ENCODE measurements around the gene PACRGL.
A peak's percentile ranks its signal among the peaks of the same experiment; 100 is the strongest.

Gene PACRGL

GRCh38 chr4:20700007-20700761 is at the start of gene PACRGL:
TSS of gene PACRGL (plus strand) at chr4:20700458. CDS start at chr4:20704482, 4,024 bp downstream.
- DNase-seq (ENCODE audit: low spot score), result peak; percentile 97

DNA sequence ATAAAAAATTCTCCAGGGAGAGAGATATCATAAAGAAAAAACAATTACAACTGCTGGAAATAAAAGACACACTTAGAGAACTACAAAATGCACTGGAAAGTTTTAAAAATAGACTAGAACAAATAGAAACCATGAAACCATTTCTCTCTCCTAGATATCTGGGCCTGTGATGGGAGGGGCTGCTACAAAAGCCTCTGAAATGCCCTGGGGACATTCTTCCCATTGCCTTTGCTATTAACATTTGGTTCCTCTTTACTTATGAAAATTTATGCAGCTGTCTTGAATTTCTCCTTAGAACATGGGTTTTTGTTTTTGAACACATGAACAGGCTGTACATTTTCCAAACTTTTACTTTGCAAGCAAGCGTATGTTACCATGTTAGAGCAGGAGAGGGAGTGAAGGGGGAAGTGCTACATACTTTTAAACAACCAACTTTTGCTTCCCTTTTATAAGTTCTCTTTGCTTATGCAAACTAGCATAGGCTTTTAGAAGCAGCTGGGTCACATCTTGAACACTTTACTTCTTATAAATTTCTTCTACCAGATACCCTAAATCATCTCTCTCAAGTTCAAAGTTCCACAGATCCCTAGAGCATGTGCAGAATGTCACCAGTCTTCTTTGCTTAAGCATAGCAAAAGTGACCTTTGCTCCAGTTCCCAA is 47.9 kb upstream of the PACRGL start:
- no peak for DNase-seq (ENCODE audit: low spot score)

GRCh38 chr4:20658456-20658855 is 41.8 kb upstream of the PACRGL start:
- DNase-seq (ENCODE audit: low spot score), result no peak

- no peak for DNase-seq (ENCODE audit: low spot score)
These were observed 37.4 kb upstream of the PACRGL start for GRCh38 chr4:20662851-20663250.

DNA sequence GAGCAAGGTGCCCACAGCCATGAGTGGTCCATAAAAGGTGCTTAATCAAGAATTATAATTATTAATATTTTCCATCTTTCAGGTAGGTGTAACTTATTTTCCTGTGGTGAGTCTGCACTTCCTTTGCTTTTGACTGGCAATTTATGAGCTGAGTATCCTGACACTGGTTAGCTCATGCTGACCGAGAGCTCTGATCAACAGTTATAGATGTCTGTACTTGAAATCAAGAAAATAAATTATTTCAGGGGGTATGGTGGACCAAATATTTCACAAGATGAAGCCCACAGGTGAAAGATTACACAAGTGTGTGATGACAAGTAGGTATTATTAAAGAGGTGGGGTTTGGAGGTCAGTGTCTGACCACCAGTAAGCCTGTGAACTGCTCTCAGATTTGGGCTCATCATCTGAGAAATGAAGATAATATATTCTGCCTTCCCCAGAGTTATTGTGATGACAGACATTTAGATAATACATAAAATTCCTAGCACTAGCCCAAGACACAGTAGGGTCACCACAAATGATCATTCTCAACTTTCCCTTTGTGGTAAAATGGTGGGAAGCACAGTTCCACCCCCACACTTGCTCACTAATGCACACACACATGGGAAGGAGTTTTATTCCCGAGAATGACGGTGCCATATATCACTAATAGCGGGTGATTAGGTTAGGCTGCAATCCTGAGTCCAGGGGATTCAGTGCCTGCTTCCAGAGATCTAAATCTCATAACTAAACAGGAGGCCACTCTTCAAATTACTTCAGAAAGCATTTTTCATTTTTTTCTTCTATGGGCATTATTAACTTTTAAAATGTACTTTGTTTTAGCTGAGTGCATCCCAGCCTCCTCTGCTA is 34.0 kb upstream of the PACRGL start:
- no peak for DNase-seq (ENCODE audit: low spot score)

- no peak for DNase-seq (ENCODE audit: low spot score)
These were observed 28.0 kb upstream of the PACRGL start for GRCh38 chr4:20672262-20672661.

DNA sequence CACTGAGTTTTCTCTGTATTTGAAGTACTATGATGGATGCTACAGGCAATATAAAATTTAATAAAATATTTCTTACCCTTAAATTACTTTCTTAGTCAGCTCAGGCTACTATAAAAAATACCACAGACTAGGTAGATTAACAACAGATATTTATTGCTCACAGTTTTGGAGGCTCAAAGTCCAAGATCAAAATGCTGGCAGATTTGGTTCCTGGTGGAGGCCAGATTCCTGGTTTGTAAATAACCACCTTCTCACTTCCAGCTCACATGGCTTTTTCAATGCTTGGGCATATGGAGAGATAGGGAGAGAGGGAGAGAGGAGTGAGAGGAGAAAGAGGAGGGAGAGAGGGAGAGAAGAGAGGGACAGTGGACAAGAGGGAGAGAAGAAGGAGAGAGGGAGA is 24.5 kb upstream of the PACRGL start:
- DNase-seq (ENCODE audit: low spot score), result no peak

GRCh38 chr4:20676501-20677197 is 23.6 kb upstream of the PACRGL start:
- DNase-seq (ENCODE audit: low spot score), result no peak

- no peak for DNase-seq (ENCODE audit: low spot score)
These were observed 21.9 kb upstream of the PACRGL start for GRCh38 chr4:20678400-20678799.

DNA sequence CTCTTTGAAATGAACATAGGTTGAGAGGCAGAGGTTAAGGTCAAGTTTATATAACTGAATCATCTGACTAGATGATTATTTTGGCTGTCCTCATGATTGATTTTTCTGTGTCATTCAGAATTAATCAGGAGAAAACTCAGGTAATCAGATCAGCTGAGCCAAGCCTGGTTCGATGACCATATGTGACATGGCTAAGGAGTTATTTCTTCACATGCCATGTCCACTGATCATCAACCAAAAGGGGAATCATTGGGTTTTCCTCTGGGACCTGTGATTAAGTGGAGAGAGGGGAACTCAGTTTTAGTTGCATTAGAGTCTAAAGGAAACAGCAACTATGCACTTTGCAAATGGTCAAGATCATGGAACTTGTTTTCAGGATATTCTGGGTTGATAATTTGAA is 20.3 kb upstream of the PACRGL start:
- DNase-seq (ENCODE audit: low spot score), result no peak

GRCh38 chr4:20680736-20681135 is 19.5 kb upstream of the PACRGL start:
- DNase-seq (ENCODE audit: low spot score), result no peak

GRCh38 chr4:20681271-20681670 is 19.0 kb upstream of the PACRGL start:
- no peak for DNase-seq (ENCODE audit: low spot score)

DNA sequence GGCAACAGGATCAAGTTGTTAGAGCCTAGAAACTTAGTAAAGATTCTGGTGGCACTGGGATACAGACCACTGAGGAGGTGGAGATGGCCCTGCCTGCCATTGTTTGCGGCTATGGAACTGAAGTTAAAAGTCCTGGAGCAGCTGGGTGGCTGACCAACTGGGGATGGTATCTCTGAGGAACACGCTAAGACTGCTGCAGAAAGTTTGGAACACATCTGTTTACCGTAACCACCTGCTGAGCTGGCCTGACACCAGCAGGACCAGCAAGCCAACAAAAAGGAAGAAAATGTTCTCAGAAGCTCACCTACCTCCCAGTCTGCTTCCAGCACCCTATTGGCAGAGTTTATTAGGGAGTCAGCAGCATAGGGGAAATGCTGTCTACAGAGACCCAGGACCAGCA is 17.4 kb upstream of the PACRGL start:
- DNase-seq (ENCODE audit: low spot score), result no peak

DNA sequence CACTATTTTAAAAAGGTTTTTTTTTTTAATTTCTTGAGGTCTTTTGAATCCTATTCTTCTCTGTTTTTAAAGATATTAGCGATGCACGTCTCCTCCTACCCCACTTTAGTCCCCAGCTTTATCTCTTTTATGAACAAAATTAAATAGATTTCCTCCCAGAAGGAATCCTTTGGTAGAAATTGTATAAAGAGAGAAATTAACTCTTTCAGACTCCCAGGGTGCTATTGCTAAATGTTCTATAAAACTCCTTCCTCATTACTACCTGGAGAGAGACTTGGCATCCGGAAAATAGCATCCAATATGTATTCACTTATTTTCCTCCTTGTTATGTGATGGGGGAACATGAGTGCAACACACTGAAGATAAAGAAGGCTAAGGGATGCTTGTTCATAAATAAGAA is 16.5 kb upstream of the PACRGL start:
- DNase-seq (ENCODE audit: low spot score), result no peak

- peak; percentile 41 for DNase-seq (ENCODE audit: low spot score)
These were observed 15.2 kb upstream of the PACRGL start for GRCh38 chr4:20684852-20685763.

GRCh38 chr4:20687864-20688263 is 12.4 kb upstream of the PACRGL start:
- DNase-seq (ENCODE audit: low spot score), result peak; percentile 58

DNA sequence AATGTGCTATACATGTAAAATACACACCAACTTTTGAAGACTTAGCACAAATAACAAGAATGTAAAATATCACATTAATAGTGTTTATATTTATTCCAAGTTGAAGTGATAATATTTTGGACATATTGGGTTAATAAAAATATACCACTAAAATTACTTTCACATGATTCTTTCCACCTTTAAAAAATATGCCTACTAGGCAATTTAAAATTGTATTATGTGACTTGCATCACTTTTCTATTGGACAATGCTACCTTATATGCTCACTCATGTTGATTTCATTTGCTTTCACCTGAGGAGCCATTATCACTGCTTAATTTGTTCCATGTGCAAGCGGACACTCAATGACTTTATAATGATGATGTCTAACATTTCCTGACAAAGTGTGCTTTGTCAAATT is 3.4 kb upstream of the PACRGL start:
- no peak for DNase-seq (ENCODE audit: low spot score)

- DNase-seq (ENCODE audit: low spot score), result no peak
These were observed 1.9 kb upstream of the PACRGL start for GRCh38 chr4:20698382-20698781.

DNA sequence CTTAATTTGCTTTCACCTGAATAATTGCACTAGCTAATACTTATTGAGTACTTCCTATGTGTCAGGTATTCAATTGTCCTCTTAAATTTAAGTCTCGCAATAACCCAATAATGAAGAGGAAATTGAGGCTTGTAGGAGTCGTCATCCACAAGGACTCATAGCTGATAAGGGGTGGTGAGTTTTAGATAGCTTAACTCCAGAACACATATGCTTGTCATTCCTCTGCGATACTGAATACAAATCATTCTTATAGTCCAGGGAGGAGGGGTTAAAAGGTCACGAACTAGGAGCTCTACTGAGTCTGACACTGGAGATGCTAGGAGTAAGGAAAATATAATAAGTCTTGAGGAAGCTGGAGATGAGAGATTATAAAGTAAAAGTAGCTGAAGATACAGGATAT is 1.4 kb upstream of the PACRGL start:
- DNase-seq (ENCODE audit: low spot score), result no peak

DNA sequence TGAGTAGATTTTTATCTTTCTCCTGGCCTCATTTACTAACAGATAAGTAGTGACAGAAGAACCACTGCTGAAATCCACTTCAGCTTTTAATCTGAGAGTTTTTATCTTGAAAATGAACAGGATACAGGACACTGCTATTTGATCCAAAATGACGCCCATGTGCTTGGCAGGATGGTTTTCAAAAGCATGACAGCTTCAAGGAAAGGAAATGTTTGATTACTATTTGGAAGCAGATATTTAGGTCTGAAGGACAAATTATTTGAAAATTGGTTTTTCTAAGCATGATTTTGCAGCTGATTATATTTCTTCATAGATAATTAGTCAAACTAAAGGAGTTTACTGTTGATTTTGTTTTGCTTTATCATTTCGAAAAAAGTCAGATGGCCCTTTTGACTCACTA is 11.1 kb downstream of the PACRGL start:
- no peak for DNase-seq (ENCODE audit: low spot score)

GRCh38 chr4:20723019-20723418 is 22.8 kb downstream of the PACRGL start:
- peak; percentile 21 for DNase-seq (ENCODE audit: low spot score)

Data from GM03348 (cell line).